Endothelial cell (in vitro differentiated cells): ENCODE results near the gene CDK9. TPM values are rescaled to one million over a fixed set of nuclear protein-coding genes. Genes with fewer than 3 reads are reported as not detected.

ENCODE experiments used
- DNase-seq: peaks from one replicate; pipeline ENCODE4 v3.0.0; 2021; ENCODE audit warnings: low spot score
- H3K27ac Mint-ChIP-seq: one replicate; pipeline ENCODE4 v1.8.0; 2021; ENCODE audit warnings: mixed read lengths, inconsistent platforms; ENCODE audit not compliant: unreplicated experiment
- H3K27me3 Mint-ChIP-seq: one replicate; pipeline ENCODE4 v1.8.0; 2021; ENCODE audit warnings: mild to moderate bottlenecking, moderate library complexity, mixed read lengths, inconsistent platforms; ENCODE audit not compliant: unreplicated experiment
- H3K36me3 Mint-ChIP-seq: one replicate; pipeline ENCODE4 v1.8.0; 2021; ENCODE audit warnings: mild to moderate bottlenecking, low read depth, mixed read lengths, inconsistent platforms; ENCODE audit not compliant: unreplicated experiment
- H3K4me1 Mint-ChIP-seq: one replicate; pipeline ENCODE4 v1.8.0; 2021; ENCODE audit warnings: mild to moderate bottlenecking, mixed read lengths, inconsistent platforms; ENCODE audit not compliant: unreplicated experiment
- H3K4me3 Mint-ChIP-seq: one replicate; pipeline ENCODE4 v1.8.0; 2021; ENCODE audit warnings: mild to moderate bottlenecking, mixed read lengths, inconsistent platforms; ENCODE audit not compliant: unreplicated experiment
- H3K9me3 Mint-ChIP-seq: one replicate; pipeline ENCODE4 v1.8.0; 2021; ENCODE audit warnings: mixed read lengths, inconsistent platforms; ENCODE audit not compliant: unreplicated experiment
- total RNA-seq: library from RNA; stranded (reverse); fragmentation: NEBNext Ultra II Directional; extraction: Animal tissue kit (Norgen Biotek cat#: 25700); gene quantifications from one replicate; pipeline ENCODE4 v1.2.1, GENCODE V29; 2021; ENCODE audit not compliant: unreplicated experiment
- TF ChIP-seq, protein P1 (sequence below): fragments of 200-600 bp; sonication (generic); IDR thresholded peaks from one replicate; pipeline ENCODE4 v1.5.0; 2021; ENCODE audit warnings: antibody characterized with exemption; ENCODE audit not compliant: unreplicated experiment

The CDK9 gene
- total RNA-seq, 1 donor from 2014 or later, result 188 TPM

GRCh38 chr9:127812011-127812410 is 26.2 kb downstream of the CDK9 start:
- H3K4me3 Mint-ChIP-seq, result no peak overlapping the region
- no peaks in the 10 kb centered on the region for H3K9me3 Mint-ChIP-seq
- TF ChIP-seq, protein P1, sequence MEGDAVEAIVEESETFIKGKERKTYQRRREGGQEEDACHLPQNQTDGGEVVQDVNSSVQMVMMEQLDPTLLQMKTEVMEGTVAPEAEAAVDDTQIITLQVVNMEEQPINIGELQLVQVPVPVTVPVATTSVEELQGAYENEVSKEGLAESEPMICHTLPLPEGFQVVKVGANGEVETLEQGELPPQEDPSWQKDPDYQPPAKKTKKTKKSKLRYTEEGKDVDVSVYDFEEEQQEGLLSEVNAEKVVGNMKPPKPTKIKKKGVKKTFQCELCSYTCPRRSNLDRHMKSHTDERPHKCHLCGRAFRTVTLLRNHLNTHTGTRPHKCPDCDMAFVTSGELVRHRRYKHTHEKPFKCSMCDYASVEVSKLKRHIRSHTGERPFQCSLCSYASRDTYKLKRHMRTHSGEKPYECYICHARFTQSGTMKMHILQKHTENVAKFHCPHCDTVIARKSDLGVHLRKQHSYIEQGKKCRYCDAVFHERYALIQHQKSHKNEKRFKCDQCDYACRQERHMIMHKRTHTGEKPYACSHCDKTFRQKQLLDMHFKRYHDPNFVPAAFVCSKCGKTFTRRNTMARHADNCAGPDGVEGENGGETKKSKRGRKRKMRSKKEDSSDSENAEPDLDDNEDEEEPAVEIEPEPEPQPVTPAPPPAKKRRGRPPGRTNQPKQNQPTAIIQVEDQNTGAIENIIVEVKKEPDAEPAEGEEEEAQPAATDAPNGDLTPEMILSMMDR, result no peak
- no peaks in the 10 kb centered on the region for H3K4me1 Mint-ChIP-seq
- peaks cover 23% of the 10 kb centered on the region for H3K27me3 Mint-ChIP-seq
- no peak for DNase-seq
- peaks cover 3% of the 10 kb centered on the region for H3K36me3 Mint-ChIP-seq
- H3K27ac Mint-ChIP-seq, result peak overlapping the region; percentile 42

DNA sequence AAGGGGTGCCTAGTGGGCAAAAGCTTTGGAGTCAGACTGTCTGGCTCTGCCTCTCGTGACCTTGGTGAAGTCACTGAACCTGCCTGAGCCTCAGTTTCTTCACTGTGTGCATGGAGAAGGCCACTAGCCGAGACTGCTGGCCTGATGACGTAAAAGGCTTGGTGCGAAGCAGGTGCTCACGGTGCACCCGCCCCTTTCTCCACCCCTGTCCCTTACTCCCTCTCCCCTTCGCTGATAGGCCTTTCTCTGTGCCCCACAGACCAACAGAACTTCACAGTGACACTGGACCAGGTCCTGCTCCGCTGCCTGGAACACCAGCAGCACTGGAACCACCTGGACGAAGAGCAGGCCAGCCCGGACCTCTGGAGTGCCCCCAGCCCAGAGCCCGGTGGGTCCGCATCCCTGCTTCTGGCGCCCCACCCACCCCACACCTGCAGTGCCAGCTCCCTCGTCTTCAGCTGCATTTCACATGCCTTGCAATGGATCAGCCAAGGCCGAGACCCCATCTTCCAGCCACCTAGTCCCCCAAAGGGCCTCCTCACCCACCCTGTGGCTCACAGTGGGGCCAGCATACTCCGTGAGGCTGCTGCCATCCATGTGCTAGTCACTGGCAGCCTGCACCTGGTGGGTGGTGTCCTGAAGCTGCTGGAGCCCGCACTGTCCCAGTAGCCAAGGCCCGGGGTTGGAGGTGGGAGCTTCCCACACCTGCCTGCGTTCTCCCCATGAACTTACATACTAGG is 27.3 kb downstream of the CDK9 start:
- Mint-ChIP-seq H3K27me3 (peaks cover 26% of the 10 kb centered on the region), H3K27ac (no peak overlapping the region), H3K4me3 (no peak overlapping the region), H3K4me1 (no peaks in the 10 kb centered on the region), H3K36me3 (peaks cover 12% of the 10 kb centered on the region), H3K9me3 (no peaks in the 10 kb centered on the region)
- TF ChIP-seq, protein P1, result no peak
- DNase-seq, result no peak

DNA sequence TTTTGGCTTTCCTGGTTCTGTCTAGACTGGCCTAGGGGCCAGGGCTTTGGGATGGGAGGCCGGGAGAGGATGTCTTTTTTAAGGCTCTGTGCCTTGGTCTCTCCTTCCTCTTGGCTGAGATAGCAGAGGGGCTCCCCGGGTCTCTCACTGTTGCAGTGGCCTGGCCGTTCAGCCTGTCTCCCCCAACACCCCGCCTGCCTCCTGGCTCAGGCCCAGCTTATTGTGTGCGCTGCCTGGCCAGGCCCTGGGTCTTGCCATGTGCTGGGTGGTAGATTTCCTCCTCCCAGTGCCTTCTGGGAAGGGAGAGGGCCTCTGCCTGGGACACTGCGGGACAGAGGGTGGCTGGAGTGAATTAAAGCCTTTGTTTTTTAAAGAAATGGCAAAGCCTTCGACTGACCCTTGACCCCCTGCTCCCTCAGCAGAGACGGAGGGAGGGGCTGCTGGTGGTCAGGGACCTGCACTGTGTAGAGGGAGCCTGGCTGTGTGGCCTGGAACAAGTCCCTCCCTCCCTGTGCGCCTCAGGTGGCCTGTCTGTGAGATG is 27.9 kb downstream of the CDK9 start:
- peaks cover 30% of the 10 kb centered on the region for H3K27me3 Mint-ChIP-seq
- no peaks in the 10 kb centered on the region for H3K9me3 Mint-ChIP-seq
- no peak overlapping the region for H3K27ac Mint-ChIP-seq
- no peak for DNase-seq
- H3K4me1 Mint-ChIP-seq, result no peaks in the 10 kb centered on the region
- H3K4me3 Mint-ChIP-seq, result no peak overlapping the region
- peaks cover 19% of the 10 kb centered on the region for H3K36me3 Mint-ChIP-seq
- TF ChIP-seq, protein P1, result no peak

GRCh38 chr9:127814619-127815511 is 29.0 kb downstream of the CDK9 start:
- Mint-ChIP-seq H3K27ac (no peak overlapping the region), H3K4me3 (no peak overlapping the region), H3K9me3 (no peaks in the 10 kb centered on the region), H3K4me1 (no peaks in the 10 kb centered on the region), H3K27me3 (peaks cover 24% of the 10 kb centered on the region), H3K36me3 (peaks cover 20% of the 10 kb centered on the region)
- TF ChIP-seq, protein P1, result no peak
- DNase-seq, result no peak
